ENCODE data around the gene MTFMT.

MTFMT gene

GRCh38 chr15:65067317-65067644 is 37.8 kb upstream of the MTFMT start:
- Mint-ChIP-seq H3K27ac (no peak overlapping the region), H3K27me3 (ENCODE audit: low read depth) (peaks cover 43% of the 10 kb centered on the region), H3K36me3 (ENCODE audit: low read depth) (no peaks in the 10 kb centered on the region), H3K4me3 (no peak overlapping the region), H3K9me3 (no peaks in the 10 kb centered on the region), H3K4me1 (ENCODE audit: low read depth) (peaks cover 2% of the 10 kb centered on the region)

GRCh38 chr15:65066635-65067316 is 37.3 kb upstream of the MTFMT start:
- peaks cover 2% of the 10 kb centered on the region for H3K4me1 Mint-ChIP-seq (ENCODE audit: low read depth)
- no peak overlapping the region for H3K4me3 Mint-ChIP-seq
- peaks cover 43% of the 10 kb centered on the region for H3K27me3 Mint-ChIP-seq (ENCODE audit: low read depth)
- no peaks in the 10 kb centered on the region for H3K36me3 Mint-ChIP-seq (ENCODE audit: low read depth)
- no peaks in the 10 kb centered on the region for H3K9me3 Mint-ChIP-seq
- H3K27ac Mint-ChIP-seq = no peak overlapping the region

- H3K4me3 Mint-ChIP-seq = no peak overlapping the region
- H3K27me3 Mint-ChIP-seq (ENCODE audit: low read depth) = peaks cover 44% of the 10 kb centered on the region
- H3K4me1 Mint-ChIP-seq (ENCODE audit: low read depth) = peaks cover 2% of the 10 kb centered on the region
- no peaks in the 10 kb centered on the region for H3K36me3 Mint-ChIP-seq (ENCODE audit: low read depth)
- no peak overlapping the region for H3K27ac Mint-ChIP-seq
- H3K9me3 Mint-ChIP-seq = no peaks in the 10 kb centered on the region
Measured at GRCh38 chr15:65066001-65066634, 36.7 kb upstream of the MTFMT start.

- Mint-ChIP-seq H3K27me3 (ENCODE audit: low read depth) (peaks cover 32% of the 10 kb centered on the region), H3K36me3 (ENCODE audit: low read depth) (no peaks in the 10 kb centered on the region), H3K4me3 (no peak overlapping the region), H3K9me3 (no peaks in the 10 kb centered on the region), H3K4me1 (ENCODE audit: low read depth) (peaks cover 2% of the 10 kb centered on the region), H3K27ac (no peak overlapping the region)
Measured at GRCh38 chr15:65062726-65063125, 33.3 kb upstream of the MTFMT start.

- no peak overlapping the region for H3K27ac Mint-ChIP-seq
- no peak overlapping the region for H3K4me3 Mint-ChIP-seq
- no peaks in the 10 kb centered on the region for H3K36me3 Mint-ChIP-seq (ENCODE audit: low read depth)
- no peaks in the 10 kb centered on the region for H3K4me1 Mint-ChIP-seq (ENCODE audit: low read depth)
- peaks cover 28% of the 10 kb centered on the region for H3K27me3 Mint-ChIP-seq (ENCODE audit: low read depth)
- no peaks in the 10 kb centered on the region for H3K9me3 Mint-ChIP-seq
Measured at GRCh38 chr15:65062061-65062460, 32.6 kb upstream of the MTFMT start.

GRCh38 chr15:65060641-65061397 is 31.4 kb upstream of the MTFMT start:
- Mint-ChIP-seq H3K27ac (no peak overlapping the region), H3K4me3 (no peak overlapping the region), H3K9me3 (no peaks in the 10 kb centered on the region), H3K4me1 (ENCODE audit: low read depth) (peaks cover under 1% of the 10 kb centered on the region), H3K36me3 (ENCODE audit: low read depth) (no peaks in the 10 kb centered on the region), H3K27me3 (ENCODE audit: low read depth) (peaks cover 15% of the 10 kb centered on the region)

GRCh38 chr15:65059931-65060596 is 30.6 kb upstream of the MTFMT start:
- H3K9me3 Mint-ChIP-seq = no peaks in the 10 kb centered on the region
- no peak overlapping the region for H3K4me3 Mint-ChIP-seq
- no peak overlapping the region for H3K27ac Mint-ChIP-seq
- peaks cover 5% of the 10 kb centered on the region for H3K4me1 Mint-ChIP-seq (ENCODE audit: low read depth)
- no peaks in the 10 kb centered on the region for H3K36me3 Mint-ChIP-seq (ENCODE audit: low read depth)
- peaks cover 8% of the 10 kb centered on the region for H3K27me3 Mint-ChIP-seq (ENCODE audit: low read depth)

- no peak overlapping the region for H3K27ac Mint-ChIP-seq
- no peak overlapping the region for H3K4me3 Mint-ChIP-seq
- peaks cover 5% of the 10 kb centered on the region for H3K4me1 Mint-ChIP-seq (ENCODE audit: low read depth)
- no peaks in the 10 kb centered on the region for H3K9me3 Mint-ChIP-seq
- H3K27me3 Mint-ChIP-seq (ENCODE audit: low read depth) = peaks cover 8% of the 10 kb centered on the region
- no peaks in the 10 kb centered on the region for H3K36me3 Mint-ChIP-seq (ENCODE audit: low read depth)
Measured at GRCh38 chr15:65059369-65059750, 29.9 kb upstream of the MTFMT start.

GRCh38 chr15:65058394-65059368 is 29.2 kb upstream of the MTFMT start:
- peaks cover 5% of the 10 kb centered on the region for H3K4me1 Mint-ChIP-seq (ENCODE audit: low read depth)
- H3K4me3 Mint-ChIP-seq = no peak overlapping the region
- H3K27me3 Mint-ChIP-seq (ENCODE audit: low read depth) = peaks cover 8% of the 10 kb centered on the region
- H3K27ac Mint-ChIP-seq = no peak overlapping the region
- no peaks in the 10 kb centered on the region for H3K36me3 Mint-ChIP-seq (ENCODE audit: low read depth)
- H3K9me3 Mint-ChIP-seq = no peaks in the 10 kb centered on the region

GRCh38 chr15:65057549-65057940 is 28.1 kb upstream of the MTFMT start:
- H3K4me3 Mint-ChIP-seq = no peak overlapping the region
- peaks cover 8% of the 10 kb centered on the region for H3K27me3 Mint-ChIP-seq (ENCODE audit: low read depth)
- H3K27ac Mint-ChIP-seq = no peak overlapping the region
- H3K36me3 Mint-ChIP-seq (ENCODE audit: low read depth) = no peaks in the 10 kb centered on the region
- no peaks in the 10 kb centered on the region for H3K9me3 Mint-ChIP-seq
- peaks cover 5% of the 10 kb centered on the region for H3K4me1 Mint-ChIP-seq (ENCODE audit: low read depth)

- H3K9me3 Mint-ChIP-seq = no peaks in the 10 kb centered on the region
- no peaks in the 10 kb centered on the region for H3K36me3 Mint-ChIP-seq (ENCODE audit: low read depth)
- peaks cover 9% of the 10 kb centered on the region for H3K27me3 Mint-ChIP-seq (ENCODE audit: low read depth)
- H3K4me1 Mint-ChIP-seq (ENCODE audit: low read depth) = peaks cover 6% of the 10 kb centered on the region
- H3K4me3 Mint-ChIP-seq = no peak overlapping the region
- no peak overlapping the region for H3K27ac Mint-ChIP-seq
Measured at GRCh38 chr15:65056868-65057548, 27.6 kb upstream of the MTFMT start.

GRCh38 chr15:65056106-65056505 is 26.7 kb upstream of the MTFMT start:
- no peaks in the 10 kb centered on the region for H3K9me3 Mint-ChIP-seq
- no peak overlapping the region for H3K4me3 Mint-ChIP-seq
- no peak overlapping the region for H3K27ac Mint-ChIP-seq
- peaks cover 7% of the 10 kb centered on the region for H3K4me1 Mint-ChIP-seq (ENCODE audit: low read depth)
- H3K36me3 Mint-ChIP-seq (ENCODE audit: low read depth) = no peaks in the 10 kb centered on the region
- H3K27me3 Mint-ChIP-seq (ENCODE audit: low read depth) = peaks cover 11% of the 10 kb centered on the region

- Mint-ChIP-seq H3K9me3 (no peaks in the 10 kb centered on the region), H3K4me3 (no peak overlapping the region), H3K4me1 (ENCODE audit: low read depth) (peaks cover 8% of the 10 kb centered on the region), H3K27me3 (ENCODE audit: low read depth) (peaks cover 6% of the 10 kb centered on the region), H3K36me3 (ENCODE audit: low read depth) (no peaks in the 10 kb centered on the region), H3K27ac (no peak overlapping the region)
Measured at GRCh38 chr15:65055201-65055870, 25.9 kb upstream of the MTFMT start.

Measured in T-helper 1 cell treated with Interleukin-12 subunit alpha and Interleukin-12 subunit beta and Interleukin-4 antibody, amounts not matched to agents 30 μg/mL and 1 μg/mL, for 36 hours (primary cell).